Measurements from ENCODE around the gene RIMBP2.
"Not testable (repeated sequence)": the region's sequence is repeated elsewhere in the genome, so short reads cannot be mapped to it uniquely, and the experiment has no call there.

The RIMBP2 gene, protein sequence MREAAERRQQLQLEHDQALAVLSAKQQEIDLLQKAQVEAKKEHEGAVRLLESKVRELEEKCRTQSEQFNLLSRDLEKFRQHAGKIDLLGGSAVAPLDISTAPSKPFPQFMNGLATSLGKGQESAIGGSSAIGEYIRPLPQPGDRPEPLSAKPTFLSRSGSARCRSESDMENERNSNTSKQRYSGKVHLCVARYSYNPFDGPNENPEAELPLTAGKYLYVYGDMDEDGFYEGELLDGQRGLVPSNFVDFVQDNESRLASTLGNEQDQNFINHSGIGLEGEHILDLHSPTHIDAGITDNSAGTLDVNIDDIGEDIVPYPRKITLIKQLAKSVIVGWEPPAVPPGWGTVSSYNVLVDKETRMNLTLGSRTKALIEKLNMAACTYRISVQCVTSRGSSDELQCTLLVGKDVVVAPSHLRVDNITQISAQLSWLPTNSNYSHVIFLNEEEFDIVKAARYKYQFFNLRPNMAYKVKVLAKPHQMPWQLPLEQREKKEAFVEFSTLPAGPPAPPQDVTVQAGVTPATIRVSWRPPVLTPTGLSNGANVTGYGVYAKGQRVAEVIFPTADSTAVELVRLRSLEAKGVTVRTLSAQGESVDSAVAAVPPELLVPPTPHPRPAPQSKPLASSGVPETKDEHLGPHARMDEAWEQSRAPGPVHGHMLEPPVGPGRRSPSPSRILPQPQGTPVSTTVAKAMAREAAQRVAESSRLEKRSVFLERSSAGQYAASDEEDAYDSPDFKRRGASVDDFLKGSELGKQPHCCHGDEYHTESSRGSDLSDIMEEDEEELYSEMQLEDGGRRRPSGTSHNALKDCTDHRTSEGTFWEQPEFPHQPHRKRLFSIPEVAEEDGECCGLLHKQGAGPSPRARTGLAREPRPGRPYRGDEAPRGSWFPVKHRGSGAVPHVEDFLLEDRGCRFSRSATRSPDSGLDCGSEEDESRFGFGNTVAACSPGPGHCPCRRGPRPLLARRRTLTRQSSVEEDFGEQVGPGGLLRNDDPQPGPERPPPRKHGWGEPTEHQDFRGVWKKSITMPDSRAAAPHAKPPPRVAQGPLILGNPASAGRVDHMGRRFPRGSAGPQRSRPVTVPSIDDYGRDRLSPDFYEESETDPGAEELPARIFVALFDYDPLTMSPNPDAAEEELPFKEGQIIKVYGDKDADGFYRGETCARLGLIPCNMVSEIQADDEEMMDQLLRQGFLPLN (N-terminal part only)

DNA sequence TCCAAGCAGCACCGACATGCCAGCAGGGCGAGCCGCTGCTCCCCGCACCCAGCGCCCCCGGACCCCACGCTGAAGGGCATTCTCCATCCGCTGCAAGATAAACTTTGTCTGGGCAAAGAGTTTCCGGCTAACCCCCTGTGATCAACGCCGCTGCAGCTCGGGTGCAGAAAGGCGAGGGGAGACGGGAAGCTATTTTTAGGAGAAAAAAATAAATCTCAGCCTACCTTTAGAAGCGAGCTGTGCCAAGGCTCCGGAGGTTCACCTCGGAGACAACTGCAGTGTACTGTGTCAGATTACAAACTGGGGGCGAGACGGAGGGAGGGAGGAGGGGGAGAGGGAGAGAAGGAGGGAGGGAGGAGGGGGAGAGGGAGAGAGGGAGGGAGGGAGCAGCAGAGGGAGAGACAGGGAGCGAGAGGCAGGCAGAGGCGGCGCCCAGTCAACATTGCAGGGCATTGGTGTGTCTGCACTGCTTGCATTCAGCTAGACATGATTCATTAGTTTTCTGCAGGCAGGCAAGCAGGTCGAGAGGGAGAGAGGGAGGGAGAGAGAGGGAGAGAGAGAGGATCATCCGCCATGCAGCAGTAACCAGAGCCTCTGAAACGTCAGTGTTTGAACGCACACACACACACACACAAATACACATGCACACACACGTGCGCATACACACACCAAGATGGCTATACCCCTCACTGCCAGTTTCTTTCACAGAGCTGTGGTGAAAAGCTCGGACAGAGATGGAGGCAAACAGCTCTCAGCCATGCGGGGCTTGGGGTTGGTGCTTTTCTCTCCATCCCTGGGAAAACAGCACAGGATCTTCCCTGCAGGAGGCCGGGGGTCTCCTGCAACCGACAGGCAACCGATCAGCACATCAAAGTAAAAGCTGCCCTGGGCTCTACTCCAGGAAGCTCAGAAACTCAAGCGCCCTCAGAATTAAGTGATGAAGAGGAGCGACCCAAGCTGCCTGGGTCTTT is at the start of gene RIMBP2:
TSS of gene RIMBP2 (minus strand) at position 302 of the 971 bp plus-strand sequence. CDS start 237,286 bp downstream, outside the sequence.
- no peak for DNase-seq (ENCODE audit: low read depth)

DNA sequence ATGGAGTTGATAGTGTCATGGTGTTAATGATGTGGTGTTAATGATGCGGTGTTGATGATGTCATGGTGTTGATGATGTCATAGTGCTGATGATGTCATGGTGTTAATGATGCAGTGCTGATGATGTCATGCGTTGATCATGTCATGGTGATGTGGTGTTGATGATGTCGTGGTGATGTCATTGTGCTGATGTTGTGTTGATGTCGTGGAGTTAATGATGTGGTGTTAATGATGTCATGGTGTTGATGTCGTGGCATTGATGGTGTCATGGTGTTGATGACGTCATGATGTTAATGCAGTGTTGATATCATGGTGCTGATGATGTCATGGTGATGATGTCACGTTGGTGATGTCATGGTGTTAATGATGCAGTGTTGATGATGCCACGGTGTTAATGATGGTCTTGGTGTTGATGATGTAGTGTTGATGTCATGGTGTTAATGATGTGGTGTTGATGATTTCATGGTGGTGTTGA is 49.1 kb upstream of the RIMBP2 start:
- DNase-seq (ENCODE audit: low read depth) = no peak

GRCh38 chr12:130764475-130765185 is 48.5 kb upstream of the RIMBP2 start:
- no peak for DNase-seq (ENCODE audit: low read depth)

DNA sequence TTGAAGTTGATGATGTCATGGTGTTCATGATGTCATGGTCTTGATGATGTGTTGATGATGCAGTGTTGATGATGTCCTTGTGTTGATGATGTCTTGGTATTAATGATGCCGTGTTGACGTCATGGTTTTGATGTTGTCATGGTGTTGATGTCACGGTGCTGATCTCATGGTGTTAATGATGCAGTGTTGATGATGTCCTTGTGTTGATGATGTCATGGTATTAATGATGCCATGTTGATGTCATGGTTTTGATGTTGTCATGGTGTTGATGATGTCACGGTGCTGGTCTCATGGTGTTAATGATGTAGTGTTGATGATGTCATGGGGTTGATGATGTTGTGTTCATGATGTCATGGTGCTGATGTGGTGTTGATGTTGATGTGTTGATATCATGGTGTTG is 48.0 kb upstream of the RIMBP2 start:
- no peak for DNase-seq (ENCODE audit: low read depth)

DNA sequence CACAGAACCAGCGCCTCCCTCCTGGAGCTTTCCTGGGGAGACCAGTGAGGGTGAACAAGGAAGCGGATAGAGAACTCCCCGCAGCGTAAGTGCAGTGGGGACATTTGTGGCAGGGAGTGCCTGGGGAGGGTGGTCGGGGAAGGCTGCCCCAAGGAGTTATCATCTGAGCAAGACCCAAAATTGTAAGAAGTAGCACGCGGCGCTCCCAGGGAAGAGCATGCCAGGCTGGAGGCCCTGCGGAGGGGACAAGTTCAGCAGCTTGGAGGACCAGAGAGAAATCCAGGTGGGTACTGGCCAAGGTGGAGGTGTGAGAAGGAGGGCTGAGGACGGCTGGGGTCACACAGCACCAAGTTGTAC is 46.2 kb upstream of the RIMBP2 start:
- DNase-seq (ENCODE audit: low read depth) = no peak

DNA sequence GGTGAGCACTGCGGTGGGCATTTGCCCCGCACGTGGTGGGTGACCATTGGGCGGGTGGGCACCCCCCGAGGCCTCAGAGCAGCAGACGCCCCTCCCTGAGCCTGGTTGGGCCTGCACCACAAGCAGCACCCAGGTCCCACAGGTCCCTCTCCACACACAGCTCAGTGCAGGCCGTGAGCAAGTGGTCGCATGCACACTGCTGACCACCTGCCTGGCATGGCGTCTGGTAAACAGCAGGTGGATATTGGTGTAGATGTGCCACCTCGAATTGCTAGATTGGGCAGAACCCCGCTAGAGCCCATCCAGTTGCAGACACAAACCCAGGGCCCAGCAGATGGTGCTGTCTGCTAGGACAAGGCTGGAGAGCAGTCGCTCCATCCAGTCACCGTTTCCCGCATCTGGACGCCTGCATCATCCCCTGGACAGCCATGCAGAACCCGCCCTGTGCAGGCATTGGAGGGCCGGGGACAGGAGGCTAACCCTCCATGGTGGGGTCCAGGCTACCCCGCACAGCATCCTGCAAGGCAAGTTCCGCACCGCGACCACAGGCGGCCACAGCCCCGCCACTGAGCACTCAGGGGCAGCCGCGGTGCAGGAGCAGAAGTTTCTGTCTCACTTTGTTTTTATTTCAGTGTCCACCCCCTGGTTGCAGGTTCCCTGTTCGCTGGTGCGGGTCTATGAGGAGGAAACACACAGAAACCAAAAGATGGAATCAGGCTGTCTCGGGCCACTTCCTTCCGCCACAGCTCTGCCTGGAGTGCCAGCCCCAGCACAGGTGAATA is 45.6 kb upstream of the RIMBP2 start:
- DNase-seq (ENCODE audit: low read depth) = peak; percentile 40

DNA sequence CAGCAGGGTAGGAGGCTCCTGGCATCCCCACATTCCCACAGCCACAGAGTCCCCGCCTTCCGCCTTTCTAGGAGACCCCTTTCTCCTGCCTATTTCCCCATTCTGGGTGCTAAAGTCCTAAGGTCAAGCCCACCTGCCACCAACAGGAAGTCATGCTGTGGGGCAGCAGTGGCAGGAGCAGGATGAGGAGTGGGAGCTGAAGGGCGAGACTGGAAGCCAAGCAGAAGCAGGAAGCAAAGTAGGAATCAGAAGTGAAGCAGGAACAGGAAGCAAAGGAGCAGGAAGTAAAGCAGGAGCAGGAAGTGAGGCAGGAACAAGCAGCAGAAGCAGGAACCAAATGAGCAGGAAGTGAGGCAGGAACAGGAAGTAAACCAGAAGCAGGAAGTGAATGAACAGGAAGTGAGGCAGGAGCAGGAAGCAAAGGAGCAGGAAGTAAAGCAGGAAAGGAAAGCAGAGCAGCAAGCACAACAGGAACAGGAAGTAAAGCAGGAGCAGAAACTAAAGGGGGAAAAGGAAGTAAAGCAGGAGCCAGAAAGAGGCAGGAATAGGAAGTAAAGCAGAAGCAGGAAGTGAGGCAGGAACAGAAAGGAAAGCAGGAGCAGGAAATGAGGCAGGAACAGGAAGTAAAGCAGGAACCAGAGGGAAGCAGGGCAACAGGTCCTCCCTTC is 38.3 kb upstream of the RIMBP2 start:
- DNase-seq (ENCODE audit: low read depth) = no peak

- DNase-seq (ENCODE audit: low read depth) = no peak
These were observed 36.7 kb upstream of the RIMBP2 start for GRCh38 chr12:130752692-130753230.

- not testable (repeated sequence) for DNase-seq (ENCODE audit: low read depth)
These were observed 35.9 kb upstream of the RIMBP2 start for GRCh38 chr12:130752037-130752436.

DNA sequence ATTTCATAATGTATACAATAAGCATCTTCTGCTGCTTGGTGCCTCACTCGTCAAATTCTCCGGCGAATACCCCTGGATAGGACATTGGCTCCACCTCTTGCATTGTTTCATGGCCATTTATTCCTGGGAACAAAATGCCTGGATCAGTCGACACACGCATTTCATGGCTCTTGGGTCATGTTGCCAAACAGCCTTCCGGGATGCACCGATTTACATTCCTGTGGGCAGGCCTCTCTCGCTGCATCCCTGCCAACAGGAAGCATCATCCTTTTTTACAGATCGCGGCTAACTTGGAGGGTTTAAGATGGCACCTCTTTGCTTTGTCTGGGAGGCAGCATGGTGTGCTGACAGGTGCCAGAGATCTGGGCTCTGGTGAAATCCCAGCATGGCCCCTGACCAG is 32.7 kb upstream of the RIMBP2 start:
- no peak for DNase-seq (ENCODE audit: low read depth)

DNA sequence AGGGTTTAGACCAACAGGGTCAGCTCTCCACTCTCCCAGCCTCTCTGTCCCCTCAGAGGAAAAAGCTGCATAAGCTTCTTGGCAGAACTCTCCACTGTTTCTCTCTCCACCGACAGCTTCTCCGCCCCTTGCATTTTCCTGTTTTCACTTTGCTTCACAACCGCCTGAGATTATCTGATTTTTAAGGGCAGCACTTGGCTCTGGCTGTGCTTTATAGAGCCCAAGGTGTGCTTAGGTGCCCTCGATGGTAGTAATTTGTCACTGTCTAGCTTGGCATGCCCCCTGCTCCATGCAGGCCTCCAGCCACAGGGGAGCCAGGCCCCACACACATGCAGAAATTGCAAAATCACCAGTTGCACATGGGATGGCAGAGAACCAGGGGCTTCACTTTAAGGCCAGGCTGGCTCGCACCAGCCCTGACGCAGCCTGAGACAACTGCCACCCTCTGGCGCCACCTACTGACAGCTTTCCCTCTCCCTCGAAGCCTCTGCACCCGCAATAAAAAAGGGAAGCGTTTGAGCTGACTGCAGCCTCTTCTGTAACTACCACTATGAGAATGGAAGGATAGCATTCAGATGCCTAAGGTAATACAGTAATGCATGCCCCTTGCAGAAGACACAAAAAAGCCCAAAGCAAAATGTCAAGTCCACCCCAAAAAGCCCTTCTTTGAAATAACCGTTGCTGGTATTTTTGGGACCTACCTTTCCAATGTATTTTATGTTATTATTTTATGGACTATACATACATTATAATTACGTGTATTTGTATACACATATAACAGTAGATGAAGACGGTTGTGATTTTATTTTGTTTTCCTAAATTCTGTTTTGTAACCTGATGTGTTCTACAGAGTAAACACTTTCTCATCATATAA is 32.0 kb upstream of the RIMBP2 start:
- peak; percentile 68 for DNase-seq (ENCODE audit: low read depth)

DNA sequence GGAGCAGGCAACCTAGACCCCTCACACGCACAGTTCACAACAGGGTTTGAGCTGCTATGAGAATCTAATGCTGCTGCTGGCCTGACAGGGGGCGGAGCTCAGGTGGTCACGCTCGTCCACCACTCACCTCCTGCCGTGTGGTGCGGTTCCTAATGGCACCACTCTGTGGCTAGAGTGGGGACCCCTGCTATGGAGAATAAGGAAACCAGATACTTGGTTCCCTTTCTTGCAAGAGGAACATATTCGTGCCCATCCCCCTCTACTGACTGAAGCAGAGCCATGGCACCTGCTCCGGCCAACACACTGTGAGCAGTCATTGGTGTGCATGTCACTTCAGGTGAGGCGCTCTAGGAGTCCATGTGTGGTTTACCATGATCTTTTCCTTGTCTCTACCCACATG is 30.4 kb upstream of the RIMBP2 start:
- DNase-seq (ENCODE audit: low read depth) = no peak

GRCh38 chr12:130745921-130746320 is 29.8 kb upstream of the RIMBP2 start:
- DNase-seq (ENCODE audit: low read depth) = no peak

GRCh38 chr12:130744274-130744673 is 28.2 kb upstream of the RIMBP2 start:
- DNase-seq (ENCODE audit: low read depth) = no peak

DNA sequence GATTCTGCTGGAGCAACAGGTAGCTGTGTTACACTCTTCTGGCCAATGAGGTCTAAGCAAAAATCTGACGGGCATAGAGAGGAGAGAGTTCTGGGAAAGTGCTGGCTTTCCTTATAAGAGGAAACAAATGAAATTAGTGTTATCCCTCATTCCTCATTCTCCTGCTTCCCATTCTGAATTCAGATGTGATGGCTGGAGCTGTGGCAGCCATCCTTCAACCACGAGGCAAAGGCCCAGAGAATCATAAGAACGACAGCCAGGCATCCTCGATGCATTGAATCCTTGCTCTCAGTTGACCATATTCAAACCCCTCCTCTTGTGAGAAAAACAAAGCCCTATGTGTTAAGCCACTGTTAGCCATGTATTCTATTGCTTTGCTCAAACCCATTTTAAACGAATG is 27.5 kb upstream of the RIMBP2 start:
- DNase-seq (ENCODE audit: low read depth) = no peak

DNA sequence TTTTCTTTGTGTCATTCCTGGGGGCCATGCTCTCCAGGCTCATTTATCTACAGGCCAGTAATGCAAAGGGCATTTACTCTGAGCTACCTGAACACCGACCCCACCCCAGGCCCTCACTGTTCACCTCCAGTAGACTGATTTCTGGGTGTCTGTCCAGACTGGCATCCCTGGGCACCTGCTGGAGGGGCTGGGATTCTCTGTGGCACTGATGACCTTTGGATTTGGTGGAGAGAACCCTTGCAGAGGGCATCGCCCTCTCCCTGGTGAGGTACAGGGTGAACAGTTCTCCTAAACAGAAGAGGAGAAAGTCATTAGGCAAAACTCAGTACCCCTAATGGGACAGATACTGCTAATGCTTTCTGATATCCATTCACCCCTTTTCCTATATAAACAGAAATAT is 27.1 kb upstream of the RIMBP2 start:
- DNase-seq (ENCODE audit: low read depth) = no peak

- no peak for DNase-seq (ENCODE audit: low read depth)
These were observed 26.6 kb upstream of the RIMBP2 start for GRCh38 chr12:130742716-130743115.

DNA sequence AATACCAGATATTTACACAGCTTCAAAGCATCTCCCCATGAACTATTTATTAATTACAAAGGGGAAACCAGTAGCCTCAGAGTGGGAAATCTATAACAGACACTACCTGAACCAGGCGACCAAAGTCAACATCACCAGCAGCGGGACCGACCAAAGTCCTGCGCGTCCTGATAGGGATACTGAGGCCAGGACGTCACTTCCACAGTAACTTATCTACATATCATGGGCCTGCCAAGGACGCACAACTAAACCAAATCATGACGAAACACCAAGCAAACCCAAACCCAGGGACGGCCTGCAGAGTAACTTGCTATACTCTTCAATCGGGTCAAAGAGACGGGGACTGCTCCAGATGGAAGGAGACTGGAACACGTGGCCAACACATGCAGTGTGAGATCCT is 26.0 kb upstream of the RIMBP2 start:
- no peak for DNase-seq (ENCODE audit: low read depth)
